GM21515 (cell line): ENCODE measurements around the gene RMI2.
"Not testable (repeated sequence)": the region's sequence is repeated elsewhere in the genome, so short reads cannot be mapped to it uniquely, and the experiment has no call there.

Source experiments
- ATAC-seq: cut with Tn5 transposase; IDR thresholded peaks from one replicate; pipeline ENCODE4 v1.9.1; 2021; ENCODE audit not compliant: unreplicated experiment

Gene RMI2

DNA sequence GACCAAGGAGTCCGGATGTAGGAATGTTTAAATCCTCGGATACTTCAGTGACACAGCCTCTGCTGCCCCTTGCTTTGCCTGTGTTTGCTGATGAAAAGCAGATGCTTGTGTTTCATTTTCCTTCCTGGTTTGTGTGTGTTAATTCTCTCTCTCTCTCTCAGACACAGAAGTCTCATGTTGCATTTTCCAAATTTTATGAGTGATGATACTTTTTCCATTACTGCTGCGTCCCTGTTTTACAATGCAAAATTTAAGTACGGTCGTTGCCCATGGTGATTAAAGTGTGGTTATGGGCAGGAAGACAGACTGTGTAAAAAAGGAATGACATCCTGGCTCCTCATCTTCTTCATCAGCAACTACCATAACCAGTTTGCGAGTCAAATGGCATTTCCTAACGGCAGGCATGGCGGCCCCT is 5.7 kb downstream of the RMI2 start:
- no peak for ATAC-seq

DNA sequence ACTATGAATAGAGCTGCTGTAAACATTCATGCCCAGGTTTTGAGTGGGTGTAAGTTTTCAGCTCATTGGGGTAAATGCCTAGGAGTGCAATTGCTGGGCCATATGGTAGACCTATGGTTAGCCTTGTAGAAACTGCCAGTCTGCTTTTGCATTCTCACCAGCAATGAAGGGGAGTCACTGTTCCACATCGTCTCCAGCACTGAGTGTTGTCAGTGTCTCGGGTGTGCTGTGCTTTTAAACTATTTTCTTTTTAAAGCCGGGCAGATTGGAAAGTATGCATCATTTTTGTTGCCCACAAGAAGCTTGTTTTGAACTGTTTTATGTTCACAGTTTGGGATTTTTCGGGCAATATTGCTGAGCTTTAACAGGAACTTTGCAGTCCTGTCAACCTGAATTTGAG is 7.9 kb downstream of the RMI2 start:
- no peak for ATAC-seq

DNA sequence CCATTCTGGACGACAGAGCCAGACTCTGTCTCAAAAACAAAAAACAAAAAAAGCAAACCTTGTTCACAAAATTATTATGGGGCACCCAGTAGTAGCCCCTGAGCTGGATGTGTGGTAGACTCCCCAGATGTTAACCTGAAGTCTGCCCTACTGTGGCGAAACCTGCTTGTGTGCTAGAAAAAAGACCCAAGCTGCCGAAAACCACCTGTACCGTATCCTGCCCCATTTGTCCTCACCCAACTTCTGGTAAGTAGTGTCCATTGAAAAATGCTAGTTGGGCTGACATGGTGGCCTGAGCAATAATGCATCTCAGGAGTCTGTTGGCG is 9.1 kb downstream of the RMI2 start:
- peak; percentile 30 for ATAC-seq

DNA sequence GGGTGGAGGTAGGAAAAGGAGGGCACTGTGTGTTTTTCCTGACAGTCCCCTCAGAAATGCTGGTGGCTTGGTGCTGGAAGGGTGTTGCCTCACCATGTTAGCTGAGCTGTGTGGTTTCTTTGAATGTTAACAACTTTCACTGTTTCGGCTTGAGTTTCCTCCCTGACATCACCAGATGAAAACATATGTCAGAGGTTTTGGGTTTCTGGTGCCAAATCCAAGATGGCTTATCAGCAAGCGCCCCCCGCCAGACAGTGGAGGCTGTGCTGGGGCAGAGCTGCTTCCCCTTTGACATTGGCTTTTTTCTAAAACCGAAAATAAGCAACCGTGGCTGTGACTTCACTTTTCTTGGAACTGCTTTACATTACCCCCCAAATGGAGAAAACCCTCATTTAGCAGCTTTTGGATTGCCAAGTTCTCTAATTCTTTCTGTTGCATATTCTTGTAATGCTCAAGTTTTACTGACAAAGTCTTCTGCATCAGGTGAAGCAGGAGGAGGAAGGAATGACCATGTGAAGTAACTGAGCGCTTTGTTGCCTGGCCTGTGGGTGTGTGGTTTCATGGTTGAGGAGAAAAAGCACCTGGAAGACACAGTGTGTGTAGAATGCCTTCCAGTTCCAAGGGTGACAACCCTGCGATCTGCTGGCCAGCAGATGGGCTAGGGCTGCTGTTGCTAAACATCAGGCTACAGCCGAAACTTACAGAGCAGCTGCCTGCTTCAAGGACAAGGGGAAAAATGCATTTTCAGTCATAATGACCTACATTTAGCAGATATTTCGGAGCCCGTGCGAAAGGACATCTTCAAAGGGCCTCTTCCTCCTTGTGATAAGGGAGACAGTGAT is 9.7 kb downstream of the RMI2 start:
- peak; percentile 53 for ATAC-seq

DNA sequence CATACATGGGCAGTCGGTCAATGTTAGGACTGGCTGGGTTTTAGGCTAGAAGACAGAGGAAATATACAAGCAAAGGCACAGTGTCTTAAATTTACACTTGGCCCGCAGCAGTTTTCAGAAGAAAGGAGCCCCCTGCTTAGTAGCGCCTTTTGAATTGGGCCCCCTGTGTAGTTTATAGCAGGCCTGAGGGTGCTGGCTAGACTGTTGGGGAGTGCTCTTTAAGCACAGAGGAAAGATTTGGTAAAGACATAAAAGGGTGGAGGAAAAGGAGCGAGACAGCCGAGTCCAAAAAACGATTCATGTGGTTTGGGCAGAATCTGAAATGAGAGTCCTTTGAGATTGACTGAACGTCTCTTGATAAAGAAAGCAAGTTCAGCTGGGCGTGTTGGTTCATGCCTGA is 10.6 kb downstream of the RMI2 start:
- ATAC-seq = no peak

DNA sequence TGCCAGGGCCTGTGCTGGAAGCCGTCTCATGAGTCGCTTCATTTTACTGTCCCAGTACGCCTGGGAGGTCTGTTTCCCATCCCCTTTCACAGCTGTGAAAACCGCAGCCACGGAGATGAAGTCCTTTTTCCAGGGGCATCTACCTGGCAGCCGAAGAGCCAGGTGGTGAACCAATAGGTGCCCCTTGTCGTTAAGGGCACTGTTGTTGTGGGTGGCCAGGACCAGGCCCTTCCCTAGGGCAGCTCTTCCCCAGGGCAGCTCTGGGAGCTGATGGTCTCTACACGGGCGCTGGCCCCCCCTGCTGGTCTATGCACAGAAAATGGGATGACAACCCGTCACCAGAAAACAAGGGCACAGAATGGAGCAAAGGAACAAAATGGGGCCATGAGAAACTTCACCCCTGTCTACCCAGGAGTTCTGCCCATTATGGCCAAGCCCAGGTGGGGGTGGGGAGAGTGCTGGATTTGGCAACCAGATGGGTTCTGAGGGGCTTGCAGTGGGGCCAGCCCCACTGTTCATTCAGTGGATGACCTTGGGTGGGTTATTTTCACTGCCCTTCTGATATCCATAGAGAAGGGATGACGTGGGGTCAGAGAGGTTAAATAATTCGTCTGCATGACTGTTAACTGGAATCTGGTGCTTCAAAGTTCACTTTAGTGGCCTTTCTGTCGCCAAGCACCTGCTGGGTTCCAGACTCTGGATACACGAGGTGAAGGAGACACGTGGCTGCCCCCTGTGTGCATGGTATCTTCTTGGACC is 11.5 kb downstream of the RMI2 start:
- ATAC-seq = no peak

DNA sequence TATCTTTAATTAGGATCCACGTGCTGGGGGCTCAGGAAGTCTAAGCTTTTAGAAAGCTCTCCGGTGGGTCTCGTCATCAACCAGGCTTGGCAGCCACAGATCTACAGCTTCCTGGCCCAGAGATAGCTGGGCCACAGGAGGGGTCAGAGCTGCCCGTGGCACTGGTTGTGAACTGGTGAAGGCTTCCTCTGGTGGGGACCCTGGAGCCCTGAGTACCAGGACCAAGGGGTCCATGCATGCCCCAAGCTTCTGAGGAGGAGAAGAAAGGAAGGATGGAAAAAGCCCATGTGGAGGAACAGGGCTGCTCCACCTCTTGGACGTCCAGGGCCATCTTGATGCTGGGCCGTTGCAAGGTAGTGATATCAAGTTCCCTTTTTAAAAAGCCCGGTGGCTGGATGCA is 13.3 kb downstream of the RMI2 start:
- ATAC-seq = no peak

DNA sequence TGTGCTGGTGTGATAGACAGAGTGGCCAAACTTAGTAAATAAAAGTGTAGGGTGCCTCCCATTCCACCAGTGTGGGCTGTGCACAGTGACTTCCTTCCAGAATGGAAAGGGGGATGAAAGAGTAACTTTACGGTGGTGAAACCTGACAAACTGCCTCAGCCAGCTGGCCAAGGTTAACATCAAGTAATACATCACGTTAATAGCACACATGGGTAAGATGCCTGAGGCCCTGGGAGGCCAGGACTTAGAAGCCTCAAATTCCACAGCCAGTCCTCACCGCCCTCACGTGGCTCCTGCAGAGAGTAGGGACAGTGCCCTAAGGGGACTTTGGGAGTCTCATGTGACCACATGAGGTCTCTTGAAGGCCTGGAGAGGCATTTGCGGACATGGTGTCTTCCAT is 14.1 kb downstream of the RMI2 start:
- no peak for ATAC-seq

DNA sequence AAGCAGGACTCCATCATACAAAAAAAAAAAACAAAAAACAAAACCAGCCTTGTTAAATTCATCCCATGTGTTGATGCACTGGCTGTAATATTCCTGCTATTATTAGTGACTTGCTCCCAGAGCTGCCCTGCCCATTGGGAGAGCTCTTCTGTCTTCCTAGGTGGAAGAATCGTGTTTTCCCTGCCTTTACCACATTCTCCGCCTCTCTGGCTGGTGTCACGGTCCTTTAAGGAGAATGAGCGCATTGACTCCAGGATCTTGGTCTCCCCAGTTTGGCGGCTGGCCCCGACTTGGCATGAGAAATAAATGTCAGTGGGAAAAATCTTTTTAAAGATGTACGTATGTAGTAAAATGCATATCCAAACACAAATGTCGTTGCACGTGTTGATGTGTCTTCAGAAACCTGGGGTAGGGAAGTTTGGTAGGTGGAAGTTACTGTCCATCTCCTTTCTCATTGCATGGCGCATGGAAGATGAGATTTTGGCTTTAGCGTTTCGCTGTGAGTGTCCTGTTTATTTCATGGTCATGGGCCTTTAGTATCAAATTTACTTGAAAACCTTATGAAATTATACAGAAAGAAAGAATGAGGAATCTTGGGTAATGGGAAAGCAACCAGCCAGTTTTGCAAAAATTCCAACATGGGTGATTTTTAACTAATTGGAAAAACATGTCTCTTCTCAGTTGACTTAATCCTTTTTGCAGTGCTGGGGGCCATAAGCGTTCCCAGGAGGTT is 15.5 kb downstream of the RMI2 start:
- no peak for ATAC-seq

DNA sequence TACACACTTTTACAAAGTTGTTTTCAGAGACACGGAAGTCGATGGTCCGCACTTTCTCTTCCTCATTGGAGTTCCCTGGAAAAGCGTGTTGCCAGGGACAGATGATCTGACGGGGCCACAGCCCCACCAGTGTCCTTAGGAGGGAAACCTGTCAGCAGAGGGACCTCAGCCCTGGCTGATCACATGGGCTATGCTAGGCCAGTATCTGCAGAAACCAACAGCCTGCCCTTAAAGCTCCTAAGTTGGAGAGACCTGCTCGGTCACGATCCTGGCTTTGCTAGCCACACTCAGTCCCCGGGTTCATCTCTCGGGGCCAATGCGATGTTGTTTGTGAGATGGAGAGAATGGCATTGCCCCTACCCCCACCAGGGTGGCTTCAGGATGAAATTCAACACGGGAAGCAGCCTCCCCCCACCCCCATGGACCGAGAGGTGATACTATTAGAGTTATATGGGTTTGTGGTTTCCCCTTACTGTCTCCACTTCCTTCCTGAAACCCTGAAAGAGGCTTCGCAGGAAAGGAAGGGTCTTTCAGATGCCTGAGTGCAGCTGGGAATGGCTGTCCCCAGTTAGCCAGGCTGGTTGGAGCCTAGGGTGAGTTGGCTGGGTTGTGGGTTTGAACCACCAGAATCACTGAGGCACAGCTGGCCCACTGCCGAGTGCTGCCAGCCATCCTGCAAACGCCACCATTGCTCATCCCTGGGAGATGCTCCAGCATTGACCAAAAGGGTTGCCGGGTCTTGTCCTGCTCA is 16.6 kb downstream of the RMI2 start:
- peak; percentile 57 for ATAC-seq

DNA sequence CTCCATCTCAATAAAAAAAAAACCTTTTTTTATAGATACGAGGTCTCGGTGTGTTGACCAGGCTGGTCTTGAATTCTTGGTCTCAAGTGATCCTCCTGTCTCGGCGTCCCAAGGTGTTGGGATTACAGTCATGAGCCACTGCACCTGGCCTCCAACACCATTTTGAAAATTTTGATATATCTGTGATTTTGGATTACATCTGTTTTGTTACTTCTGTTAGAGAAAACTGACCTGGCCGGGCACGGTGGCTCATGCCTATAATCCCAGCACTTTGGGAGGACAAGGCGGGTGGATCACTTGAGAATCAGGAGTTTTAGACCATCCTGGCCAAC is 18.6 kb downstream of the RMI2 start:
- no peak for ATAC-seq

DNA sequence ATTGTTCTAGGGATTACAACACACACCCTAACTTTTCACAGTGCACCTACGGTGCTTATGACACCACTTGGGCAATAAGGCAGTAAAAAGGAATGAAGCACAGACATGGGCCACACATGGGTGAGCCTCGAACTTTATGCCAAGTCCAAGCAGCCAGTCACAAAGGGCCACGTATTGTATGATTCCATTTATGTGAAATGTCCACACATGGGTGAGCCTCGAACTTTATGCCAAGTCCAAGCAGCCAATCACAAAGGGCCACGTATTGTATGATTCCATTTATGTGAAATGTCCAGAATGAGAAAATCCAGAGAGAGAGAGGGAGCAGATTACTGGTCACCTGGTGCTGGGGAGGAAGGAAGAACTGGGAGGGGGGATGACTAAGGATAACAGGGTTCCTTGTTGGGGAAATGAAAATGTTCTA is 22.2 kb downstream of the RMI2 start:
- ATAC-seq = no peak

DNA sequence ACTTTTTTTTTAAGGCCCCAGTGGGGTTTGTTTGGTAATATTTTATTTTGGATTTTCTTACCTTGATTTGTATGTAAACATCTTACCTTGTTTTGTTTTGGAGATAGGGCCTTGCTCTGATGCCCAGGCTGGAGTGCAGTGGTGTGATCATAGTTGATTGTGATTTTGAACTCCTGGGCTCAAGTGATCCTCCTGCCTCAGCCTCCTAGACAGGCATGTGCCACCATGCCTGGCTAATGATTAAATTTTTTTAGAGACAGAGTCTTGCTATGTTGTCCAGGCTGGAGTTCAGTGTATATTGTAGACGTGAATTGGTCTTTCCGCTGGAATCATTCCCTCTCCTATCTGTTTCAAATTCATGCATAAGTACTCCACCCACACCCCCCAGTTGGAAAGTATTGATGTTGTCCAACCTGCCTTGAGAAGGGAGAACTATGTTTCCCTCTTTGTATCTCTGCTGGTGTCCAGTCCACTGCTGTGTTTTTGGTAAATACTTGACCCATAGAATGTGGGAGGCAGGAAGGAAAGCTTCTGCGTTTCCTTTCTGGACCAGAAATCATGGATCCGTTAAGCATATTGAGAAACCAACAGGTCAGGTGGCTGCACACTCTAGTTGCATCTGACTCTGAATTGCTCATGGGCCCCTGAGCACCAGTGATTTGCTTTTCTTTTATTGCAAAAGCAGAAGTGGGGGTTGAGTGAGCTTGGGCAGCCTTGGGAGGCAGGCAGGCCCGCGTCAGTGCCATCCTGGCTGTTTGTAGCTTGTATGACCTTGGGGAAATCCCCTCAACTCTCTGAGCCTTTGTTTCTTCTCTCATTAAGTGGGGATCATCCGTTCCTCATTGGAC is 25.0 kb downstream of the RMI2 start:
- no peak for ATAC-seq

DNA sequence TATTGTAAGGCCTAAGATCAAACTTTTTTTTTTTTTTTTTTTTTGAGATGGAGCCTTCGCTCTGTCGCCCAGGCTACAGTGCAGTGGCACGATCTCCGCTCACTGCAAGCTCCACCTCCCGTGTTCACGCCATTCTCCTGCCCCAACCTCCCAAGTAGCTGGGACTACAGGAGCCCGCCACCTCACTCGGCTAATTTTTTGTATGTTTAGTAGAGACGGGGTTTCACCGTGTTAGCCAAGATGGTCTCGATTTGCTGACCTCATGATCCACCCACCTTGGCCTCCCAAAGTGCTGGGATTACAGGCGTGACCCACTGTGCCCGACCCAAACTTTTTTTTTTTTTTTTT is 25.6 kb downstream of the RMI2 start:
- not testable (repeated sequence) for ATAC-seq

DNA sequence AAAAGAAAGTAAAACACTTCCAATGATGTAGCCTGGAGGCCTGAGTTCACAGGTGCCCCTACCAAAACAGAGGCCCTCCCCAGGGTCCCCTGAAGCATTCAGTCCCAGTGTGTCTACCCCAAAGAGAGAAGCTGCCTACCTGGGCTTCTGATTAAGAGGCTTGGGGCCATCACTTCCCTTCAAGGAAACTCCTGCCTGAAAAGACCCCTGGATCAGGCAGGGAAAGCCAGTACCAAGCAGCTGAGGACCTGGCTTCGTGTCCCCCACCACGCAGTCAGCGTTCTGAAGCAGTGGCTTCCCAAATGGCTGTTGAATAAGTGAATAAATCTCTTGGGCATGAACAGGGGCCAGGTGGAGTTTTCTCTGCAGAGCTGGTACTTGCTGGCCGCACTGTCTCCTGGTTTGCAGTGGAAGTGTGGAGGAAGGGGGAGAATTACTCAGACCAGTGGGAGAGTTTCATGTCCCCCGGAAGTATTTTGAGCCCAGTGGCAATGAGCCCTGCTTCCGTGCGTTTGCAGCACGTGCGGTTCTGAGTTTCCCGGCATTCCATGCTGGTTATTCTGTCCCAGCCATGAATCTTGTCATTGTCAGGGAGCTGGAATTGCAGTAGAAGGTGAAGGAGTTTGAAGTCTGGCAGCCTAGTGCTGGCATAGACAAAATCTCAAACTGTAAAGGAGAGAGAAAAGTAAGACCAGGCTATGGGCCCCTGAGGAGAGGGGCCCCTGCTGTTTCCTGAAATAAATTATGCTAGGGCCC is 27.0 kb downstream of the RMI2 start:
- no peak for ATAC-seq

DNA sequence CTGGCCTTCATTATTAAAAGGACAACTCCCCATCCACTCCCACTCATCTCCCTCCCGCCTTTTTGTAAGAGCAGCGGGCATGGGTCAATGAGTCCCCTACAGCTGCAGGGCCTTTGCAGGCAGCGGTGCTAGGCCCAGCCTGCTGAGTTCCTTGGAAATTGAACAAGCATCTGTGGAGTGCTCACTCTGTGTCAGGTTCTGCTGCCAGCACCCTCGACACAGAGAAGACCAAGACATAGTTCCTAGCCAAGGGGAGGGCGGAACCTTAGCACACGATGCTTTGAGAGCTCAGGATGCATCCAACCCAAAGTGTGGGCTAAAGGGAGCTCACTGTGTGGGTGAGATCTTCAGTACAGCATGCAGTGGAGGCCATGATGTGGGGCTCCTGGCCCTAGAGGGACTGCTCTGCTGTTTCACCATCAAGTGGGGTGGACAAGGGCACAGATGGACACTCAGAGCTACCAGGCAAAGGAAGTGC is 27.6 kb downstream of the RMI2 start:
- ATAC-seq = no peak

DNA sequence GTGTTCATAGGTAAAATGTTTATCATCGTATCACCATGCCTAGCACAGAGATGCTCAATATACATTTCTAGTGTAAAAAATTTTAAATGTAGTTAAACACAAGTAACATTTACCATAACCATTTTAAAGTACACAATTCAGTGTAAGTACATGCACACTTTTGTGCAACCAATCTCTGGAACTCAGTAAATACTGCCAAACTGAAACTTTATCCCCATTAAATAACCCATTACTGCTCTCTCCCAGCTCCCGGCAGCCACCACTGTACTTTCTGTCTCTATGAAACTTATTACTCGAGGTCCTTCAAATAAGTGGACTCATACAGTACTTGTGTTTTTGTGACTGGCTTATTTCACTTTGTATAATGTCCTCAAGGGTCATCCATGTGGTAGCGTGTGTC is 29.0 kb downstream of the RMI2 start:
- no peak for ATAC-seq

DNA sequence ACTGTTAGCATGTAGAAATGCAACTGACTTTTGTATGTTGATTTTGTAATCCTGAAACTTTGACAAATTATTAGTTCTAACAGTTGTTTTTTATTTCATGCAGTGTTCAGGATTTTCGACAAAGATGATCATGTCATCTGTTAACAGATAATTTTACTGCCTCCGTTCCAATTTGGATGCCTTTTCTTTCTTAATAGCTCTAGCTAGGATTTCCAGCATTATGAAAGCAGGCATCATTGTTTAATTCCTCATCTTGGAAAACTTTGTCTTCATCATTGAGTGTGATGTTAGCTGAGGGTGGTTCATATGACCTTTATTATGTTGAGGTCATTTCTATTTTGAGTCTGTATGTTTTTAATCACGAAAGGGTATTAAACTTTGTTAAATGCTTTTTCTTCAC is 31.9 kb downstream of the RMI2 start:
- no peak for ATAC-seq

DNA sequence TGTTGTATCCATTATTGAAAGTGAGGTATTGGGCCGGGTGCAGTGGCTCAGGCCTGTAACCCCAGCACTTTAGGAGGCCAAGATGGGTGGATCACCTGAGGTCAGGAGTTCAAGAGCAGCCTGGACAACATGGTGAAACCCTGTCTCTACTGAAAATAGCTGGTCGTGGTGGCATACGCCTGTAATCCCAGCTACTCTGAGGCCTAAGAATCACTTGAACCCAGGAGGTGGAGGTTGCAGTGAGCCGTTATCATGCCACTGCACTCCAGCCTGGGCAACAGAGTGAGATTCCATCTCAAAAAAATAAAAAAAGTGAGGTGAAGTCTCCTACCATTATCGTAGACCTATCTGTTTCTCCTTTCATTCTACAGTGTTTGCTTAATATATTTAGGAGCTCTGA is 33.7 kb downstream of the RMI2 start:
- not testable (repeated sequence) for ATAC-seq

DNA sequence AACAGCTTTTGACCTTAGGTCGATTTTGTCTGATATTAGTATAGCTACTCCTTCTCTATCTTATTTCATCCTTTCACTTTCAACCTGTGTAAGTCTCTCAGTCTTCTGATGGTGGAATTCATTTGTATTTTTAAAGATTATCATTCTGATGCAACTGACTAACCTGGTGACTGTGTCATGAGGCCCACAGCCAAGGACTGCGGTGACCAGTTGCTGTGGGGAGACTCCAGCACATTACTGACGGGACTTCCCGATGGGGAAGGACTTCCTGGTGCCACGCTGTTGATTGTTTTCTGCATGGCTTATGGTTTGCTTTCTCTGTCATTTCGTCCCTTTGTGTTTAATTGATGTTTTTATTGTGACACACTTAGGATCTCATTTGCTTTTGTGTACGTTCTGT is 34.2 kb downstream of the RMI2 start:
- ATAC-seq = peak; percentile 60
